Mononuclear cell (primary cell): ENCODE results near the gene FAM171A2. TPM values are rescaled to one million over a fixed set of nuclear protein-coding genes. Genes with fewer than 3 reads are reported as not detected.

Source experiments
- H3K27me3 ChIP-seq: 2 replicates; pipeline ENCODE4 v1.6.0; 2011; ENCODE audit warnings: low read length, control low read depth; ENCODE audit not compliant: insufficient read depth
- H3K4me1 ChIP-seq: 2 replicates; pipeline ENCODE4 v1.5.1; 2011; ENCODE audit warnings: mild to moderate bottlenecking, low read length, control low read depth; ENCODE audit not compliant: insufficient read depth
- H3K4me3 ChIP-seq: 2 replicates; pipeline ENCODE4 v1.5.1; 2011; ENCODE audit warnings: mild to moderate bottlenecking, low read length, moderate library complexity
- H3K9me3 ChIP-seq: 2 replicates; pipeline ENCODE4 v1.5.1; 2011; ENCODE audit warnings: low read depth, mild to moderate bottlenecking, control low read depth, low read length
- total RNA-seq: library from RNA; depleted of rRNA; stranded (reverse); fragments of >200 nt; gene quantifications from one replicate; pipeline ENCODE4 v1.2.3, GENCODE V29; 2012

The FAM171A2 gene
- total RNA-seq, 1 donor = 0.10 TPM

GRCh38 chr17:44387804-44388203, 24.2 kb upstream of the FAM171A2 start:
- H3K9me3 ChIP-seq = no peaks in the 10 kb centered on the region
- H3K4me3 ChIP-seq = no peak overlapping the region
- H3K27me3 ChIP-seq = peaks cover 14% of the 10 kb centered on the region
- H3K4me1 ChIP-seq = peaks cover 25% of the 10 kb centered on the region

DNA sequence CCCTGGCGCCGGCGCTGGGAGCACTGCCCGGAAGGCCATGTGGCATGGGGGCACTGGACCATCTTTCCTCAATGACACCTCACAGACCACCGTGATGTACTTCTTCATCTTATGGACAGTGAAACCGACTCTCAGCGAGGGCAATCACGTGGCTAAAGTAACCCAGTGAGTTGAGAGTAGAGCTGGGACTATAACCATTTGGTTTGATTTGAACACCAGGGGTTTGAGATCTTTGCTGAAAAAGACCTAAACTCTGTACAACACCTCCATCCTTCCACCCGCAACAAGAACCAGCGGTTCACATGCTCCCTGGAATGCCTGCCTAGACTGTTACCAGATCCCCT, 22.5 kb upstream of the FAM171A2 start:
- Histone ChIP-seq H3K27me3 (peaks cover 14% of the 10 kb centered on the region), H3K9me3 (no peaks in the 10 kb centered on the region), H3K4me3 (no peak overlapping the region), H3K4me1 (peaks cover 25% of the 10 kb centered on the region)

GRCh38 chr17:44385287-44386181, 21.9 kb upstream of the FAM171A2 start:
- H3K27me3 ChIP-seq = peaks cover 14% of the 10 kb centered on the region
- H3K4me1 ChIP-seq = peaks cover 25% of the 10 kb centered on the region
- H3K9me3 ChIP-seq = no peaks in the 10 kb centered on the region
- peak overlapping the region; percentile 32 for H3K4me3 ChIP-seq

- H3K4me1 ChIP-seq = peaks cover 23% of the 10 kb centered on the region
- H3K4me3 ChIP-seq = peak overlapping the region; percentile 10
- peaks cover 14% of the 10 kb centered on the region for H3K27me3 ChIP-seq
- H3K9me3 ChIP-seq = no peaks in the 10 kb centered on the region
These were observed 21.2 kb upstream of the FAM171A2 start for GRCh38 chr17:44384823-44385286.

- no peak overlapping the region for H3K4me3 ChIP-seq
- peaks cover 14% of the 10 kb centered on the region for H3K27me3 ChIP-seq
- H3K4me1 ChIP-seq = peaks cover 18% of the 10 kb centered on the region
- H3K9me3 ChIP-seq = no peaks in the 10 kb centered on the region
These were observed 20.7 kb upstream of the FAM171A2 start for GRCh38 chr17:44384281-44384822.

- Histone ChIP-seq H3K4me3 (no peak overlapping the region), H3K4me1 (peaks cover 17% of the 10 kb centered on the region), H3K9me3 (no peaks in the 10 kb centered on the region), H3K27me3 (peaks cover 14% of the 10 kb centered on the region)
These were observed 20.2 kb upstream of the FAM171A2 start for GRCh38 chr17:44383861-44384260.

- H3K4me1 ChIP-seq = peaks cover 17% of the 10 kb centered on the region
- H3K4me3 ChIP-seq = no peak overlapping the region
- no peaks in the 10 kb centered on the region for H3K9me3 ChIP-seq
- H3K27me3 ChIP-seq = peaks cover 14% of the 10 kb centered on the region
These were observed 19.7 kb upstream of the FAM171A2 start for GRCh38 chr17:44383363-44383762.

GRCh38 chr17:44382917-44383316, 19.3 kb upstream of the FAM171A2 start:
- peaks cover 14% of the 10 kb centered on the region for H3K27me3 ChIP-seq
- H3K9me3 ChIP-seq = no peaks in the 10 kb centered on the region
- no peak overlapping the region for H3K4me3 ChIP-seq
- peaks cover 17% of the 10 kb centered on the region for H3K4me1 ChIP-seq

- Histone ChIP-seq H3K4me1 (peaks cover 17% of the 10 kb centered on the region), H3K27me3 (peaks cover 14% of the 10 kb centered on the region), H3K9me3 (no peaks in the 10 kb centered on the region)
These were observed 18.2 kb upstream of the FAM171A2 start for GRCh38 chr17:44381810-44382305.

GRCh38 chr17:44380767-44381166, 17.1 kb upstream of the FAM171A2 start:
- Histone ChIP-seq H3K27me3 (peaks cover 4% of the 10 kb centered on the region), H3K4me1 (peaks cover 11% of the 10 kb centered on the region), H3K4me3 (no peak overlapping the region), H3K9me3 (no peaks in the 10 kb centered on the region)

More at GRCh38 chr17:44381810-44382305, 18.2 kb upstream of the FAM171A2 start:
- H3K4me3 ChIP-seq = no peak overlapping the region

DNA sequence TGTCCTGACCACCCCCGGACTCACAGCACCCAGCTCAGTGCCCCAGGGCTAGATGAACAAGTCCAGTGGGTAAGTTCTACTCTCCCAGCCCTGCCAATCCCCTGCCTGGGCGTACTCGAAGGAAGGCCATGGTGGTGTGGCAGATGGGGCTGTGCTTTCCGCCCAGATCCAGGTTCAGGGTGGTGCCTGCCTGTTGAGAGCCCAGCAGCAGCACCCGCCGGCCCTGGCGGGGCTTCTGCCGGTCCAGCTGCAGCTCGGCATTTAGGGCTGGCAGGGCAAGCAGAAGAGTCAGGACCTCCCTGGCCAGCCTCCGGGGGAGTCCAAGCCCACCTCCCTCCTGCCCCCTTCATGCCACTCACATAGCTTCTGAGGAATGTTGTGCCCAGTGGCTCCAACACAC, 16.2 kb upstream of the FAM171A2 start:
- Histone ChIP-seq H3K4me3 (no peak overlapping the region), H3K9me3 (no peaks in the 10 kb centered on the region), H3K27me3 (peaks cover 4% of the 10 kb centered on the region), H3K4me1 (peaks cover 5% of the 10 kb centered on the region)

- Histone ChIP-seq H3K27me3 (no peaks in the 10 kb centered on the region), H3K9me3 (no peaks in the 10 kb centered on the region), H3K4me1 (no peaks in the 10 kb centered on the region), H3K4me3 (no peak overlapping the region)
These were observed 14.6 kb upstream of the FAM171A2 start for GRCh38 chr17:44378171-44378705.

DNA sequence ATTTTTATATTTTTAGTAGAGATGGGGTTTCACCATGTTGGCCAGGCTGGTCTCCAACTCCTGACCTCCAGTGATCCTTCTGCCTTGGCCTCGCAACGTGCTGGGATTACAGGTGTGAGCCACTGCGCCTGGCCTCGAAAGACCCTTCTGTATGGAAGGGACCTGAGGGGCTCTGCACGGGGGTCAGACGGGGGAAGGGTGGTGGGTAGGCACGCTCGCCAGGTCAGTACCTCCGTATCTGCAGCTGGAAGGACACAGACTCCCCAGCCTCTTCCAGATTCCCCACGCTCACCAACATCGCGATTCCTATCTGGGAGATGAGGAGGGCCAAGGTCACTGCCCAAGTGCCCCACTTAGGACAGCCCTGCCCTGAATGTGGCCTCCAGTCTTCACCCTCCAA, 13.1 kb upstream of the FAM171A2 start:
- no peaks in the 10 kb centered on the region for H3K4me1 ChIP-seq
- H3K4me3 ChIP-seq = no peak overlapping the region
- H3K27me3 ChIP-seq = no peaks in the 10 kb centered on the region
- no peaks in the 10 kb centered on the region for H3K9me3 ChIP-seq

- H3K9me3 ChIP-seq = no peaks in the 10 kb centered on the region
- no peaks in the 10 kb centered on the region for H3K4me1 ChIP-seq
- H3K27me3 ChIP-seq = no peaks in the 10 kb centered on the region
- no peak overlapping the region for H3K4me3 ChIP-seq
These were observed 12.5 kb upstream of the FAM171A2 start for GRCh38 chr17:44376124-44376523.

DNA sequence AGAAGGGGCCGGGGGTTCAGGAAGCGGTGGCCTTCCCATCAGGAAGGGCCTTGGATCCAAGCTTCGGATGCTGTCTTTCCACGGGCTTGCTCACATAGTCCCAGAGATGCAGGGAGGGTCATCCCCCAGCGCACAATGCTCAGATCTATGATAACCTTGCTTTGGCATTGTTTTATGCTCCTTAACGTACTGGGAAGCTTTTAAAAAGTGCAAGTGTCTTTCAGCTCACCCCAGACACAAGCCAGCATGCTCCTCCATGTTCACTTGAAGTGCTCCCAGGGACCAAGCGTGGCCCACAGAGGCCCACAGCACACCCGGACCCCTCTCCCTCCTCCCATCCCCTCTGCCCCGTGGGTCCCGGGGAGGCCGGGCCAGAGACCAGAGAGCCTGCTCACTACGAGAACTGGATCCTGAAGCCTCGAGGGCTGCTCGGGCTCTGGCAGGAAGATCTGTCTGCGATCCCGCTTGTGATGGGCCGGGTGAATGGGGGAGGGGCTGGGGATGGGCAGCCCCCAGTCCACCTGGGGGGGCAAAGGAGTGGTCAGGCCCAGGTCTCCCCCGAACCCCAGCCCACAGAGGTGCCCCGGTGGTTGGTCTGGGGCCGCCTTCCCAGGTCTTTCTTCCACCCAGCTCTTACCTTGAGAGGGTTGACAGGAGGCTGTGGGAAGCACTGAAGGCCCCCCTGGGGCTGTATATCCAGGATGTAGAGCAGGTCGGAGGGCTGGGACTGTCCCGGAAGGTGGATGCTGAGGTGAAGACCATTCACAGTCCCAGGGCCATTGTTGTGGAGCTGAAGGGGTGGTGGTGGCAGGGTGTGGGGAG, 11.8 kb upstream of the FAM171A2 start:
- H3K4me3 ChIP-seq = no peak overlapping the region
- H3K4me1 ChIP-seq = no peaks in the 10 kb centered on the region
- no peaks in the 10 kb centered on the region for H3K9me3 ChIP-seq
- H3K27me3 ChIP-seq = peaks cover 2% of the 10 kb centered on the region
